Fibroblast of lung (primary cell): Measurements from ENCODE around the gene ATP1A2. TPM values are rescaled to one million over a fixed set of nuclear protein-coding genes. Genes with fewer than 3 reads are reported as not detected.
"Not testable (repeated sequence)": the region's sequence is repeated elsewhere in the genome, so short reads cannot be mapped to it uniquely, and the experiment has no call there.

Source experiments
- DNase-seq, 2 donors: peaks; one replicate each; pipeline versions ENCODE4 v3.0.0 to v3.0.0-alpha.2; 2010; ENCODE audit warnings: low read depth in 2 of 2
- H2AFZ ChIP-seq: 2 replicates; pipeline ENCODE4 v1.5.1; 2012; ENCODE audit warnings: low read length, control low read depth, inconsistent platforms
- H3K27ac ChIP-seq: 2 replicates; pipeline ENCODE4 v1.5.1; 2011; ENCODE audit warnings: low read length, control low read depth; ENCODE audit not compliant: insufficient read depth
- H3K27me3 ChIP-seq: 2 replicates; pipeline ENCODE4 v1.5.1; 2011; ENCODE audit warnings: mild to moderate bottlenecking, low read length; ENCODE audit not compliant: control insufficient read depth, insufficient read depth
- H3K36me3 ChIP-seq: 2 replicates; pipeline ENCODE4 v1.5.1; 2011; ENCODE audit warnings: low read length; ENCODE audit not compliant: control insufficient read depth, insufficient read depth
- H3K4me1 ChIP-seq: 2 replicates; pipeline ENCODE4 v1.5.1; 2011; ENCODE audit warnings: low read length; ENCODE audit not compliant: control insufficient read depth, insufficient read depth; ENCODE audit errors: extremely low read depth
- H3K4me2 ChIP-seq: 2 replicates; pipeline ENCODE4 v1.5.1; 2011; ENCODE audit warnings: low read length, control low read depth; ENCODE audit not compliant: insufficient read depth; ENCODE audit errors: extremely low read depth
- H3K4me3 ChIP-seq, 4 experiments: fragments of 200-600 bp in 1 of 4; sonication (generic) in 1 of 4; replicated peaks in 1 of 4; 2 replicates each; pipeline ENCODE4 v1.5.1; 2011 to 2016; ENCODE audit warnings: low read length in 4 of 4, low read depth in 3 of 4, mild to moderate bottlenecking in 3 of 4, control low read depth in 2 of 4, inconsistent platforms in 1 of 4, mixed read lengths in 1 of 4; ENCODE audit not compliant: insufficient read depth in 1 of 4; ENCODE audit errors: control extremely low read depth in 1 of 4
- H3K79me2 ChIP-seq: 2 replicates; pipeline ENCODE4 v1.5.1; 2012; ENCODE audit warnings: mild to moderate bottlenecking, low read length, inconsistent platforms; ENCODE audit not compliant: control insufficient read depth, insufficient read depth
- H3K9ac ChIP-seq: 2 replicates; pipeline ENCODE4 v1.5.1; 2011; ENCODE audit warnings: mild to moderate bottlenecking, low read length, control low read depth; ENCODE audit not compliant: insufficient read depth
- H3K9me3 ChIP-seq: 2 replicates; pipeline ENCODE4 v1.5.1; 2012; ENCODE audit warnings: low read depth, low read length; ENCODE audit not compliant: control insufficient read depth, insufficient read depth
- H4K20me1 ChIP-seq: 2 replicates; pipeline ENCODE4 v1.5.1; 2011; ENCODE audit warnings: low read length; ENCODE audit not compliant: control insufficient read depth, insufficient read depth; ENCODE audit errors: extremely low read depth
- CTCF ChIP-seq, 2 donors: IDR thresholded peaks in 1 of 2; conservative IDR thresholded peaks in 1 of 2; 1 replicate in 1 of 2; 2 replicates in 1 of 2; pipeline ENCODE4 v1.5.1; 2011 to 2012; ENCODE audit warnings: low read length in 2 of 2, control low read depth in 1 of 2, inconsistent platforms in 1 of 2, low read depth in 1 of 2, mild to moderate bottlenecking in 1 of 2
- EZH2 ChIP-seq: IDR thresholded peaks from 2 replicates; pipeline ENCODE4 v1.5.1; 2012; ENCODE audit warnings: low read length, control low read depth, mild to moderate bottlenecking; ENCODE audit errors: missing control alignments
- polyA plus RNA-seq, 2 donors: library from polyadenylated mRNA; depleted of rRNA in 1 of 2; stranded (reverse) in 1 of 2; unstranded in 1 of 2; fragments of >200 nt; gene quantifications; 2 replicates each; pipeline ENCODE4 v1.2.1, GENCODE V29; 2011 to 2012; ENCODE audit warnings: missing spikeins in 1 of 2
- total RNA-seq: library from RNA; depleted of rRNA; stranded (reverse); fragments of >200 nt; gene quantifications from 2 replicates; pipeline ENCODE4 v1.2.1, GENCODE V29; 2014

The ATP1A2 gene
- total and polyA plus RNA-seq, 2 donors (not counting 1 experiment from before 2014, with no cell fraction given), result 0.44 to 1.8 TPM

GRCh38 chr1:160107512-160107911, 8.0 kb upstream of the ATP1A2 start:
- Histone ChIP-seq H4K20me1 (no peaks in the 10 kb centered on the region), H3K36me3 (no peaks in the 10 kb centered on the region), H3K4me2 (no peak overlapping the region), H2AFZ (no peak overlapping the region), H3K4me3 (no peak overlapping the region), H3K79me2 (no peaks in the 10 kb centered on the region), H3K4me1 (no peaks in the 10 kb centered on the region), H3K27me3 (peaks cover 10% of the 10 kb centered on the region), H3K9me3 (no peaks in the 10 kb centered on the region), H3K27ac (no peak overlapping the region), H3K9ac (no peak overlapping the region)
- no peak for DNase-seq
- no peak for TF ChIP-seq EZH2
- no peak for TF ChIP-seq CTCF (conservative IDR thresholded peaks at IDR 0.05 in 1 of 2, IDR thresholded peaks at IDR 0.05 in 1 of 2; ENCODE audit: low read depth in 1 of 2, low read length in 2 of 2)

- Histone ChIP-seq H3K79me2 (no peaks in the 10 kb centered on the region), H3K4me2 (no peak overlapping the region), H3K9ac (no peak overlapping the region), H3K4me1 (no peaks in the 10 kb centered on the region), H2AFZ (no peak overlapping the region), H3K9me3 (no peaks in the 10 kb centered on the region), H3K36me3 (no peaks in the 10 kb centered on the region), H3K27me3 (peaks cover 13% of the 10 kb centered on the region), H3K27ac (no peak overlapping the region), H4K20me1 (no peaks in the 10 kb centered on the region), H3K4me3 (no peak overlapping the region)
- peak; percentile 33 to 73 for DNase-seq
- TF ChIP-seq EZH2 (no peak), CTCF (conservative IDR thresholded peaks at IDR 0.05 in 1 of 2, IDR thresholded peaks at IDR 0.05 in 1 of 2; ENCODE audit: low read depth in 1 of 2, low read length in 2 of 2) (peak; percentile 38 to 60)
Measured at GRCh38 chr1:160108888-160109662, 6.5 kb upstream of the ATP1A2 start.

DNA sequence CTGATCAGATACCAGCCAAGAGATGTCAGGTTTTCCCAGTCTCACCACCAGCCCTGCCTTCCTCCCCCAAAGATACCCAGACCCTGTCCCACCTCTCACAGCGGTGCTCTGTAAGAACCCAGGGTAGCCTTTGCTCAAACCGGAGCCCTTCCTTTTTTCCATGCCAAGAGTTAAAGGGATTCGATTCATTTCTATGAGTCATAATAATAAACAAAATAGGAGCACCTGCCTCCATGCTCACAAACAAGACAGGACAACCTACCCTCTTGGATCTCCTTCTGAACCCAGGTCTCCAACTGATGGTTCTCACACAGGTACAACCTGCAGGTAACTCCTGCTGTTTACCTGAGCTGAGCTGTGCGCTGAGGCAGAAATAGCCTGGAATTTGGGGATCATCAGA, 5.9 kb upstream of the ATP1A2 start:
- DNase-seq, result no peak
- no peaks in the 10 kb centered on the region for H3K79me2 ChIP-seq
- H3K4me3 ChIP-seq, result no peak overlapping the region
- no peak overlapping the region for H3K27ac ChIP-seq
- no peaks in the 10 kb centered on the region for H4K20me1 ChIP-seq
- H3K4me1 ChIP-seq, result no peaks in the 10 kb centered on the region
- no peaks in the 10 kb centered on the region for H3K36me3 ChIP-seq
- no peak overlapping the region for H3K9ac ChIP-seq
- peaks cover 12% of the 10 kb centered on the region for H3K27me3 ChIP-seq
- no peak for TF ChIP-seq EZH2
- TF ChIP-seq CTCF (conservative IDR thresholded peaks at IDR 0.05 in 1 of 2, IDR thresholded peaks at IDR 0.05 in 1 of 2; ENCODE audit: low read depth in 1 of 2, low read length in 2 of 2), result no peak
- no peaks in the 10 kb centered on the region for H3K9me3 ChIP-seq
- no peak overlapping the region for H2AFZ ChIP-seq
- H3K4me2 ChIP-seq, result no peak overlapping the region

DNA sequence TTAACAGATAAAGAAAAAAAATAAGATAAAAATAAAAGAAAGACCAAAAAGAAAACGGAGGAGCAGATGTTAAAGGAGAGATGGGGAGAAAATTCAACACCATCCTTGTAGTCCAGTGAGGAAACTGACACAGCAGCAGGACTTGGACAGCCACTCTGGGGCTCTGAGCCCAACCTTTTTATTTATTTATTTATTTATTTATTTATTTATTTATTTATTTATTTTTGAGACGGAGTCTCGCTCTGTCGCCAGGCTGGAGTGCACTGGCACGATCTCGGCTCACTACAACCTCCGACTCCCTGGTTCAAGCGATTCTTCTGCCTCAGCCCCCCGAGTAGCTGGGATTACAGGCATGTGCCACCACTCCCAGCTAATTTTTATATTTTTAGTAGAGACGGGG, 4.1 kb upstream of the ATP1A2 start:
- H3K4me2 ChIP-seq, H3K4me1 ChIP-seq, H3K27ac ChIP-seq, H3K36me3 ChIP-seq, H4K20me1 ChIP-seq, H3K4me3 ChIP-seq, H3K9me3 ChIP-seq, H3K9ac ChIP-seq, H2AFZ ChIP-seq, H3K79me2 ChIP-seq, DNase-seq: not testable (repeated sequence)
- peaks cover 20% of the 10 kb centered on the region for H3K27me3 ChIP-seq
